Endothelial cell of umbilical vein (primary cell): ENCODE data around the gene CCR5. TPM values are rescaled to one million over a fixed set of nuclear protein-coding genes. Genes with fewer than 3 reads are reported as not detected.

Experiments
- BruUV-seq: library from RNA; stranded (reverse); fragments of 400-500 nt; replicated peaks from 2 replicates; lab custom pipeline; 2021; lab: Mats Ljungman, UMichigan
- CTCF ChIA-PET: fragments of 300-600, 350-600 bp; sonication (Branson Sonifier 250); formaldehyde crosslinking; loops from one replicate; lab custom pipeline; 2021; ENCODE audit warnings: antibody characterized with exemption, inconsistent platforms; lab: Charles Lee
- POLR2A ChIA-PET: fragments of 300-600, 350-600 bp; sonication (Branson Sonifier 250); formaldehyde crosslinking; loops from one replicate; lab custom pipeline; 2021; ENCODE audit warnings: antibody characterized with exemption, inconsistent platforms; lab: Charles Lee
- DNase-seq: peaks from one replicate; pipeline ENCODE4 v3.0.0-alpha.2; 2011; ENCODE audit warnings: low read depth, low spot score
- FAIRE-seq: peaks from 2 replicates; lab custom pipeline; 2011; peaks lifted over from hg19 to GRCh38; lab: Jason Lieb, UNC
- H2AFZ ChIP-seq: 2 replicates; pipeline ENCODE4 v1.6.0; 2012; ENCODE audit warnings: low read depth, low read length, control low read depth, inconsistent platforms
- H3K27ac ChIP-seq: 2 replicates; pipeline ENCODE4 v1.5.1; 2011; ENCODE audit warnings: low read depth, mild to moderate bottlenecking, control low read depth, low read length, moderate library complexity; ENCODE audit not compliant: insufficient read depth
- H3K27me3 ChIP-seq, 2 experiments: 2 replicates each; pipeline versions ENCODE4 v1.6.0 to v1.6.1; 2011; ENCODE audit warnings: low read length in 2 of 2, mixed read lengths in 1 of 2; ENCODE audit not compliant: control insufficient read depth in 2 of 2, insufficient read depth in 2 of 2
- H3K36me3 ChIP-seq, 2 experiments: 2 replicates in 1 of 2; 3 replicates in 1 of 2; pipeline ENCODE4 v1.5.1; 2011; ENCODE audit warnings: low read length in 2 of 2, mild to moderate bottlenecking in 1 of 2, moderate library complexity in 1 of 2; ENCODE audit not compliant: control insufficient read depth in 2 of 2, insufficient read depth in 2 of 2; ENCODE audit errors: extremely low read depth in 1 of 2
- H3K4me1 ChIP-seq: 3 replicates; pipeline ENCODE4 v1.5.1; 2011; ENCODE audit warnings: mild to moderate bottlenecking, low read length; ENCODE audit not compliant: control insufficient read depth, insufficient read depth; ENCODE audit errors: extremely low read depth
- H3K4me2 ChIP-seq: 2 replicates; pipeline ENCODE4 v1.6.1; 2011; ENCODE audit warnings: low read length, control low read depth, mixed read lengths; ENCODE audit not compliant: insufficient read depth
- H3K4me3 ChIP-seq, 3 experiments: fragments of 200-600 bp in 1 of 3; sonication (generic), shearing (Covaris generic) in 1 of 3; replicated peaks in 1 of 3; 2 replicates each; pipeline ENCODE4 v1.5.1; 2011 to 2016; ENCODE audit warnings: control low read depth in 3 of 3, low read length in 3 of 3, mild to moderate bottlenecking in 2 of 3, inconsistent platforms in 1 of 3, low read depth in 1 of 3, moderate library complexity in 1 of 3; ENCODE audit not compliant: insufficient read depth in 1 of 3
- H3K79me2 ChIP-seq: 2 replicates; pipeline ENCODE4 v1.6.0; 2012; ENCODE audit warnings: low read length, inconsistent platforms; ENCODE audit not compliant: control insufficient read depth, insufficient read depth
- H3K9ac ChIP-seq: replicated peaks from 2 replicates; pipeline ENCODE3; 2011; ENCODE audit warnings: low read length, control low read depth; ENCODE audit not compliant: insufficient read depth; ENCODE audit errors: extremely low read depth
- H3K9me1 ChIP-seq: replicated peaks from 3 replicates; pipeline ENCODE4 v1.6.0; 2011; ENCODE audit warnings: mild to moderate bottlenecking, low read length; ENCODE audit not compliant: control insufficient read depth, insufficient read depth; ENCODE audit errors: extremely low read depth
- H3K9me3 ChIP-seq: replicated peaks from 2 replicates; pipeline ENCODE4 v1.5.1; 2012; ENCODE audit warnings: low read length, inconsistent platforms; ENCODE audit not compliant: control insufficient read depth, insufficient read depth
- H4K20me1 ChIP-seq: replicated peaks from 2 replicates; pipeline ENCODE3; 2011; ENCODE audit warnings: mild to moderate bottlenecking, low read length; ENCODE audit not compliant: control insufficient read depth, insufficient read depth; ENCODE audit errors: extremely low read depth
- CTCF ChIP-seq, 2 donors: IDR thresholded peaks; 1 replicate in 1 of 2; 2 replicates in 1 of 2; pipeline ENCODE4 v1.5.1; 2011; ENCODE audit warnings: low read length in 2 of 2, mild to moderate bottlenecking in 2 of 2, moderate library complexity in 2 of 2, control low read depth in 1 of 2, inconsistent platforms in 1 of 2, low read depth in 1 of 2; ENCODE audit not compliant: insufficient read depth in 1 of 2; ENCODE audit errors: extremely low read depth in 1 of 2
- EZH2 ChIP-seq: IDR thresholded peaks from 2 replicates; pipeline ENCODE4 v1.6.1; 2012; ENCODE audit warnings: borderline replicate concordance, low read depth, mild to moderate bottlenecking, moderate library complexity, low read length, inconsistent platforms; ENCODE audit not compliant: severe bottlenecking
- FOS ChIP-seq: IDR thresholded peaks from 2 replicates; pipeline ENCODE4 v1.6.1; 2011; ENCODE audit warnings: mild to moderate bottlenecking, low read length, moderate library complexity, borderline replicate concordance; ENCODE audit not compliant: insufficient read depth
- GATA2 ChIP-seq: IDR thresholded peaks from 2 replicates; pipeline ENCODE4 v1.7.0; 2011; ENCODE audit warnings: low read depth, mild to moderate bottlenecking, moderate library complexity, mixed read lengths, low read length; ENCODE audit not compliant: insufficient read length, insufficient read depth
- JUN ChIP-seq: IDR thresholded peaks from 2 replicates; pipeline ENCODE4 v1.6.1; 2011; ENCODE audit warnings: borderline replicate concordance, low read depth; ENCODE audit not compliant: insufficient read length, insufficient read depth
- MAX ChIP-seq: IDR thresholded peaks from 2 replicates; pipeline ENCODE4 v1.6.1; 2011; ENCODE audit not compliant: insufficient read depth, insufficient read length
- MYC ChIP-seq: IDR thresholded peaks from one replicate; pipeline ENCODE4 v1.6.1; 2011; ENCODE audit warnings: mild to moderate bottlenecking, low read depth, low read length
- POLR2A ChIP-seq: IDR thresholded peaks from 2 replicates; pipeline ENCODE4 v1.6.1; 2012; ENCODE audit warnings: low read depth, mild to moderate bottlenecking, control low read depth, low read length
- POLR2AphosphoS5 ChIP-seq: IDR thresholded peaks from 2 replicates; pipeline ENCODE4 v1.6.1; 2012; ENCODE audit warnings: low read depth, mild to moderate bottlenecking, control low read depth, low read length, moderate library complexity; ENCODE audit not compliant: insufficient read depth
- dilution Hi-C: fragments of 300-500 bp; cut with MboI; formaldehyde crosslinking; loops from one replicate; pipeline ENCODE4 v1.15.0; 2019; ENCODE audit warnings: low sequenced_read_pairs; ENCODE audit not compliant: extremely low pct_ligation_motif_present
- intact Hi-C: fragments of 100-400 bp; cut with micrococcal nuclease; formaldehyde crosslinking; loops from one replicate; pipeline ENCODE4 v1.10.0; 2022
- polyA plus RNA-seq, 4 experiments: library from polyadenylated mRNA; depleted of rRNA in 3 of 4; stranded (reverse) in 3 of 4; unstranded in 1 of 4; fragments of >200 nt; gene quantifications; 2 replicates each; pipeline versions ENCODE4 v1.2.1 to v1.2.3, GENCODE V29; 2011 to 2012; ENCODE audit warnings: missing spikeins in 1 of 4
- total RNA-seq: library from RNA; stranded (reverse); gene quantifications from 2 replicates; pipeline ENCODE4 v1.2.3, GENCODE V29; 2021

The CCR5 gene
- total and polyA plus RNA-seq, 2 donors (not counting 3 experiments of a cell fraction or from before 2014, with no cell fraction given): not detected

GRCh38 chr3:46353647-46354410, 16.9 kb upstream of the CCR5 start, which contains the start of gene CCR2:
Gene CCR2, plus strand, starts transcription at chr3:46354111. Its CDS starts 3,417 bp downstream, at chr3:46357528.
- TF ChIP-seq MAX (no peak), CTCF (IDR thresholded peaks at IDR 0.05; ENCODE audit: extremely low read depth in 1 of 2, insufficient read depth in 1 of 2, low read depth in 1 of 2, low read length in 2 of 2) (no peak), JUN (no peak), EZH2 (no peak), POLR2A (no peak), MYC (no peak), GATA2 (no peak), POLR2AphosphoS5 (no peak), FOS (no peak)
- Histone ChIP-seq H3K79me2 (no peaks in the 10 kb centered on the region), H3K9ac (no peak within 1 kb of the TSS), H3K4me1 (no peaks in the 10 kb centered on the region), H3K27ac (no peak within 1 kb of the TSS), H3K9me3 (no peaks in the 10 kb centered on the region), H2AFZ (no peak within 1 kb of the TSS), H3K4me2 (no peak within 1 kb of the TSS), H3K36me3 (no peaks in the 10 kb centered on the region), H3K27me3 (peaks cover 7 to 9% of the 10 kb centered on the region in 2 experiments), H3K4me3 (no peak within 1 kb of the TSS), H3K9me1 (no peaks in the 10 kb centered on the region), H4K20me1 (no peaks in the 10 kb centered on the region)
- DNase-seq (no peak), FAIRE-seq (no peak)
- CTCF ChIA-PET: interaction anchor here (0.8 to 0.9 kb wide), 2 partner anchors 10 to 74 kb away, joined by 3 to 4 read pairs; no protein-coding TSS in a partner anchor
- intact Hi-C loops: no loop called here
- BruUV-seq: no TSS peak
- POLR2A ChIA-PET: no interaction called here
- dilution Hi-C loops: no loop called here
